Fibroblast of lung (primary cell): Measurements from ENCODE around the gene ITFG1.

Experiments used
- EZH2 ChIP-seq: IDR thresholded peaks from 2 replicates; pipeline ENCODE4 v1.5.1; 2012; ENCODE audit warnings: low read length, control low read depth, mild to moderate bottlenecking; ENCODE audit errors: missing control alignments
- TF ChIP-seq, protein P1 (sequence below), 2 donors: IDR thresholded peaks in 1 of 2; conservative IDR thresholded peaks in 1 of 2; 1 replicate in 1 of 2; 2 replicates in 1 of 2; pipeline ENCODE4 v1.5.1; 2011 to 2012; ENCODE audit warnings: low read length in 2 of 2, control low read depth in 1 of 2, inconsistent platforms in 1 of 2, low read depth in 1 of 2, mild to moderate bottlenecking in 1 of 2

DNA sequence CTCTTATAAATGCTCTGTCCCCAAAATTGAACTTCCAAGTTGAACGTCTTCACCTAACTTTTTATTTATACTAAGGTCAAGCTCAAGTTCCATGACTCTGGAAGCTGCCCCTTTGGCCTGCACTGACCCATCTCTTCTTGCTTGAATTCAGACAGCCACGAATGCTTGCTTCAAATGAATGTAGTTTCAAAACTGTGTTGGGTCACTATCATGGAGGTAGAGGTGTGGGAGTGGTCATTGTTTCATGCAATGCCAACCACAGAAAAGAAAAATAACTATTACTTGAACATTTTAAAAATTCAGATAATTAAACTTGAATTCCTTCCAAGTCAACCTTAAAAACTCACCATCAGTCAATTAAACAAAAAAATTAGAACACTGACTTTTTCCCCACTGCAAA lies 2.5 kb downstream of the ITFG1 start:
- TF ChIP-seq, protein P1, sequence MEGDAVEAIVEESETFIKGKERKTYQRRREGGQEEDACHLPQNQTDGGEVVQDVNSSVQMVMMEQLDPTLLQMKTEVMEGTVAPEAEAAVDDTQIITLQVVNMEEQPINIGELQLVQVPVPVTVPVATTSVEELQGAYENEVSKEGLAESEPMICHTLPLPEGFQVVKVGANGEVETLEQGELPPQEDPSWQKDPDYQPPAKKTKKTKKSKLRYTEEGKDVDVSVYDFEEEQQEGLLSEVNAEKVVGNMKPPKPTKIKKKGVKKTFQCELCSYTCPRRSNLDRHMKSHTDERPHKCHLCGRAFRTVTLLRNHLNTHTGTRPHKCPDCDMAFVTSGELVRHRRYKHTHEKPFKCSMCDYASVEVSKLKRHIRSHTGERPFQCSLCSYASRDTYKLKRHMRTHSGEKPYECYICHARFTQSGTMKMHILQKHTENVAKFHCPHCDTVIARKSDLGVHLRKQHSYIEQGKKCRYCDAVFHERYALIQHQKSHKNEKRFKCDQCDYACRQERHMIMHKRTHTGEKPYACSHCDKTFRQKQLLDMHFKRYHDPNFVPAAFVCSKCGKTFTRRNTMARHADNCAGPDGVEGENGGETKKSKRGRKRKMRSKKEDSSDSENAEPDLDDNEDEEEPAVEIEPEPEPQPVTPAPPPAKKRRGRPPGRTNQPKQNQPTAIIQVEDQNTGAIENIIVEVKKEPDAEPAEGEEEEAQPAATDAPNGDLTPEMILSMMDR (conservative IDR thresholded peaks at IDR 0.05 in 1 of 2, IDR thresholded peaks at IDR 0.05 in 1 of 2; ENCODE audit: low read depth in 1 of 2, low read length in 2 of 2), result no peak
- TF ChIP-seq EZH2, result no peak
